RWPE2 (cell line): ENCODE data around the gene GRIFIN.

Experiments used
- ATAC-seq: fragments of 200-7000 bp; cut with Tn5 transposase; 3 replicates; pipeline ENCODE4 v1.9.1; 2021; ENCODE audit warnings: low read depth
- DNase-seq: peaks from one replicate; pipeline ENCODE4 v3.0.0-alpha.2; 2020; ENCODE audit warnings: low spot score
- H3K27ac ChIP-seq: fragments of 450-650 bp; 2 replicates; pipeline ENCODE4 v1.5.1; 2017; ENCODE audit warnings: mild to moderate bottlenecking; ENCODE audit not compliant: poor library complexity, severe bottlenecking
- H3K27me3 ChIP-seq: fragments of 250-450 bp; sonication (Bioruptor Pico); 2 replicates; pipeline ENCODE4 v1.5.1; 2021; ENCODE audit warnings: mild to moderate bottlenecking, moderate library complexity; ENCODE audit not compliant: insufficient read depth, poor library complexity, severe bottlenecking
- H3K36me3 ChIP-seq: fragments of 250-450 bp; sonication (Bioruptor Pico); 2 replicates; pipeline ENCODE4 v1.5.1; 2020; ENCODE audit warnings: low read depth, mild to moderate bottlenecking, moderate library complexity
- H3K4me1 ChIP-seq: fragments of 250-450 bp; sonication (Bioruptor Pico); 2 replicates; pipeline ENCODE4 v1.5.1; 2021; ENCODE audit warnings: mild to moderate bottlenecking, moderate library complexity; ENCODE audit not compliant: insufficient read depth, poor library complexity, severe bottlenecking
- H3K4me3 ChIP-seq: fragments of 250-450 bp; sonication (Bioruptor Pico); 2 replicates; pipeline ENCODE4 v1.5.1; 2021; ENCODE audit warnings: mild to moderate bottlenecking, moderate library complexity; ENCODE audit not compliant: severe bottlenecking
- H3K9me3 ChIP-seq: fragments of 250-450 bp; sonication (Bioruptor Pico); 2 replicates; pipeline ENCODE4 v1.5.1; 2021; ENCODE audit warnings: mild to moderate bottlenecking, moderate library complexity; ENCODE audit not compliant: severe bottlenecking
- TF ChIP-seq, protein P1 (sequence below): fragments of 450-650 bp; IDR thresholded peaks from one replicate; pipeline ENCODE4 v1.5.1; 2017; ENCODE audit warnings: mild to moderate bottlenecking, moderate library complexity; ENCODE audit not compliant: poor library complexity, severe bottlenecking

The GRIFIN gene

GRCh38 chr7:2493205-2494164, 17.3 kb upstream of the GRIFIN start:
- ATAC-seq (no peak), DNase-seq (no peak)
- no peak overlapping the region for H3K4me3 ChIP-seq
- no peaks in the 10 kb centered on the region for H3K36me3 ChIP-seq
- H3K9me3 ChIP-seq, result no peaks in the 10 kb centered on the region
- TF ChIP-seq, protein P1, sequence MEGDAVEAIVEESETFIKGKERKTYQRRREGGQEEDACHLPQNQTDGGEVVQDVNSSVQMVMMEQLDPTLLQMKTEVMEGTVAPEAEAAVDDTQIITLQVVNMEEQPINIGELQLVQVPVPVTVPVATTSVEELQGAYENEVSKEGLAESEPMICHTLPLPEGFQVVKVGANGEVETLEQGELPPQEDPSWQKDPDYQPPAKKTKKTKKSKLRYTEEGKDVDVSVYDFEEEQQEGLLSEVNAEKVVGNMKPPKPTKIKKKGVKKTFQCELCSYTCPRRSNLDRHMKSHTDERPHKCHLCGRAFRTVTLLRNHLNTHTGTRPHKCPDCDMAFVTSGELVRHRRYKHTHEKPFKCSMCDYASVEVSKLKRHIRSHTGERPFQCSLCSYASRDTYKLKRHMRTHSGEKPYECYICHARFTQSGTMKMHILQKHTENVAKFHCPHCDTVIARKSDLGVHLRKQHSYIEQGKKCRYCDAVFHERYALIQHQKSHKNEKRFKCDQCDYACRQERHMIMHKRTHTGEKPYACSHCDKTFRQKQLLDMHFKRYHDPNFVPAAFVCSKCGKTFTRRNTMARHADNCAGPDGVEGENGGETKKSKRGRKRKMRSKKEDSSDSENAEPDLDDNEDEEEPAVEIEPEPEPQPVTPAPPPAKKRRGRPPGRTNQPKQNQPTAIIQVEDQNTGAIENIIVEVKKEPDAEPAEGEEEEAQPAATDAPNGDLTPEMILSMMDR, result no peak
- no peaks in the 10 kb centered on the region for H3K27me3 ChIP-seq
- H3K4me1 ChIP-seq, result no peaks in the 10 kb centered on the region
- H3K27ac ChIP-seq, result no peak overlapping the region

DNA sequence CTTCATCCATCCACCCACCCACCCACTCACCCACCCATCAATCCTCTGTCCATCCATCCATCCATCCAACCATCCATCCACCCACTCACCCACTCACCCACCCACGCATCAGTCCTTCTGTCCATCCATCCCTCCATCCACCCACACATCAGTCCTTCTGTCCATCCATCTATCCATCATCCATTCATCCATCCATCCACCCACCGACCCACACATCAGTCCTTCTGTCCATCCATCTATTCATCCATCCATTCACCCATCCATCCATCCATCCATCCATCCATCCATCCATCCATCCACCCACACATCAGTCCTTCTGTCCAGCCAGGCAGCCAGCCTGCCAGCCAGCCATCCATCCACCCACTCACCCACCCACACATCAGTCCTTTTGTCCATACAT, 15.8 kb upstream of the GRIFIN start:
- no peaks in the 10 kb centered on the region for H3K9me3 ChIP-seq
- no peaks in the 10 kb centered on the region for H3K4me1 ChIP-seq
- TF ChIP-seq, protein P1, result no peak
- H3K27ac ChIP-seq, result no peak overlapping the region
- no peak overlapping the region for H3K4me3 ChIP-seq
- H3K36me3 ChIP-seq, result no peaks in the 10 kb centered on the region
- ATAC-seq, result no peak
- H3K27me3 ChIP-seq, result no peaks in the 10 kb centered on the region
- no peak for DNase-seq

DNA sequence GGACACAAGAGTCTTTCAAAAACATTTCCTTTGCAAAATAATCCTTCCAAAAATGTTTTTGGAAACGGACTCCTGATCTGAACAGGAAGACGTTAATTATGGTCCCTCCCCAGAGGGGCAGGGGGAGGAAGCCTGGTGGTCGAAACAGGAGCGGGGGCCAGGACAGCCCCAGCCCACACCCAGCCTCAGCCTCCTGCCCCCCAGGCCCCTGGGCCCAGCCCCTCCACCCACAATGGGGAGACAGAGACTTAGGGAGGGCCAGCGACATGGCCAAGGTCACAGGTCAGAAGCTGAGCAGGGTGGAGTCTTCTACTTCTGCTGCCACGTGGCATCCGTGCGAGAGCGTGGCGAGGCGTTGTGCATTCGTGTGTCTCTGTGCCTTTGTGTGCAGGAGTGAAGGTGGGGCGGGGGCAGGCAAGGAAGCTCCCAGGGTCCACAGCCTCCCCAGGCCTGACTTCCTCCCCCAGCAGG, 14.0 kb upstream of the GRIFIN start:
- H3K4me3 ChIP-seq, result no peak overlapping the region
- H3K27me3 ChIP-seq, result no peaks in the 10 kb centered on the region
- ATAC-seq (no peak), DNase-seq (no peak)
- TF ChIP-seq, protein P1, result no peak
- H3K27ac ChIP-seq, result no peak overlapping the region
- no peaks in the 10 kb centered on the region for H3K36me3 ChIP-seq
- H3K9me3 ChIP-seq, result no peaks in the 10 kb centered on the region
- no peaks in the 10 kb centered on the region for H3K4me1 ChIP-seq

DNA sequence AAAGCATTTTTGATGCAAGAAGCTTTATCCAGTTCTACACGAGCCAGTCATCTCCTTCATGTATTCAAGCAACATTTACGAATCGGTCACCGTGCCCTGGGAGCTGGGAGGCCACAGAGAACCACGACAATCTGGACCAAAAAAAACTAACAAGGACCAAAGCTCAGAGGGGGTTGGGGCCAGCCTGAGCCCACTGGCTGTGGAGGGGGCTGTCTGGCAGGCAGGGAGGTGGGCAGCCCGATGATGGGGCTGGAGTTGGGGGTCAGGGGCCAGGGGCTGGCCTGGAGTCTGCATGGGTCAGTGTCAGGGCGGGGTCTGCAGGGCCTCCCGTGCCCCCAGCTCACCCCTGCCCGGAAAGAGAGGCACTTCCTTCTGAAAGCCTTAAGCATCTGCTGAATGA, 12.5 kb upstream of the GRIFIN start:
- DNase-seq (no peak), ATAC-seq (no peak)
- TF ChIP-seq, protein P1, result no peak
- no peaks in the 10 kb centered on the region for H3K36me3 ChIP-seq
- no peak overlapping the region for H3K27ac ChIP-seq
- H3K27me3 ChIP-seq, result no peaks in the 10 kb centered on the region
- H3K9me3 ChIP-seq, result no peaks in the 10 kb centered on the region
- no peak overlapping the region for H3K4me3 ChIP-seq
- no peaks in the 10 kb centered on the region for H3K4me1 ChIP-seq

DNA sequence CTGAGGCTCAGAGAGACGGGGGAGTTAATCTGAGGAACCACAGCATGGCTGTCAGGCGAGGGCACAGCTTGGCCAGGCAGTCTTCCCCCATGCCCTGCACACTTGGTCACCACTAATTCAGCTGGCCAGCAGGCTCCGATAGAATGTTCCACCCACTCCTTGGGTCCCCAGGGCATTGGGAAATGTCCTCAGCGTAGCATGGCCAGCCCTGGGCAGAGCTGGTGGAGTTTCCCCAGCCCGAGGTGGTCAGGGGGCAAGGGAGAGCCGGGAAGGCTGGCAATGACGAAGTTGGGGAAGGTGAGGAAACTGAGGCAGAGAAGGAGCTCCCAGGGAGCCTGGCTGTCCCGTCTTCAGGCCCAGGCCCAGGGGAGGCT, 12.1 kb upstream of the GRIFIN start:
- Histone ChIP-seq H3K27me3 (no peaks in the 10 kb centered on the region), H3K9me3 (no peaks in the 10 kb centered on the region), H3K27ac (no peak overlapping the region), H3K4me1 (no peaks in the 10 kb centered on the region), H3K36me3 (no peaks in the 10 kb centered on the region), H3K4me3 (no peak overlapping the region)
- TF ChIP-seq, protein P1, result no peak
- no peak for DNase-seq
- ATAC-seq, result no peak
